ENCODE measurements around the gene HPCAL1. TPM values are rescaled to one million over a fixed set of nuclear protein-coding genes. Genes with fewer than 3 reads are reported as not detected.
"Not testable (repeated sequence)": the region's sequence is repeated elsewhere in the genome, so short reads cannot be mapped to it uniquely, and the experiment has no call there.

The HPCAL1 gene
- polyA plus RNA-seq, 3 donors: 20.4 to 37.3 (median 28.5) TPM

GRCh38 chr2:10278763-10279471 is 23.8 kb upstream of the HPCAL1 start:
- no peak for DNase-seq (ENCODE audit: extremely low read depth in 1 of 11, low read depth in 9 of 11, low spot score in 4 of 11)

DNA sequence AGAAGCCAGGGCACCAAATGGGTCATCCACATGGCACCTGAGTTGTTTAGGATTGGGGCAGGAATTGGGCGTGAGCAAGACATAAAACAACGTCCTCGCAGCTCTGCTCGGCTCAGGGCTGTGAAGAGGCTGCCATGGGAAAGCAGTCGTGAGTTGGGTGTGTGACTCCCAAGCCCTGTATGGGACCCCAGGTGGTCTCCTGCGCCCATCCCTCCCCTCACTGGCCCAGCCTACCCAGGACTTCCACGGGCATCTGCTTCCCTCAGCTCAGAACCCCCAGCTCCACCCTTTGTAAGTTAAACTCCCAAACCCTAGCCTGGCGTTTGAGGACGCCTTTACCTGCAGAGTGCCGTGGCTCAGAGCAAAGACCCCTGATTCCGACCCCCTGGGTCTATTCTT is 23.2 kb upstream of the HPCAL1 start:
- no peak for DNase-seq (ENCODE audit: extremely low read depth in 1 of 11, low read depth in 9 of 11, low spot score in 4 of 11)

GRCh38 chr2:10279946-10280463 is 22.7 kb upstream of the HPCAL1 start:
- no peak for DNase-seq (ENCODE audit: extremely low read depth in 1 of 11, low read depth in 9 of 11, low spot score in 4 of 11)

- no peak for DNase-seq (ENCODE audit: extremely low read depth in 1 of 11, low read depth in 9 of 11, low spot score in 4 of 11)
Observed at GRCh38 chr2:10281891-10282290, 20.8 kb upstream of the HPCAL1 start.

- no peak for DNase-seq (ENCODE audit: extremely low read depth in 1 of 11, low read depth in 9 of 11, low spot score in 4 of 11)
Observed at GRCh38 chr2:10282611-10283105, 20.0 kb upstream of the HPCAL1 start.

- no peak for DNase-seq (ENCODE audit: extremely low read depth in 1 of 11, low read depth in 9 of 11, low spot score in 4 of 11)
Observed at GRCh38 chr2:10283106-10284062, 19.3 kb upstream of the HPCAL1 start.

GRCh38 chr2:10284108-10284870 is 18.4 kb upstream of the HPCAL1 start:
- no peak for DNase-seq (ENCODE audit: extremely low read depth in 1 of 11, low read depth in 9 of 11, low spot score in 4 of 11)

DNA sequence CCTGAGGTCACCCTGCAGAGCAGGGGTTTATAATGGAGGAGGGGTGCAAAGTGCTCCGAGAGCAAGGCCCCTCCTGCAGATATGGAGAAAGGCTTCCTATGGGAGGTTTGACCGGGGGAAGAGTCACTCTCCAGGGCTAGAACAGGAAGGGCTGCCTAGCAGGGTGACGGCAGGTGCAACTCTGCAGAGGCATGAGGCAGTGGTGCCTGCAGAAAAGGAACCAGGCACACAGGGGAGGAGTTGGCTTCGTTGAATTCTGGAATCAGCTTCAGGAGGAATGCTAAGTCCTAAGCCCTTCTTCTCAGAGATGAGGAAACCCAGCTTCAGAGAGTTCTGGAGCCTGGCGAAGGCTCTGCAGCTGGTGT is 17.5 kb upstream of the HPCAL1 start:
- no peak for DNase-seq (ENCODE audit: extremely low read depth in 1 of 11, low read depth in 9 of 11, low spot score in 4 of 11)

- no peak for DNase-seq (ENCODE audit: extremely low read depth in 1 of 11, low read depth in 9 of 11, low spot score in 4 of 11)
Observed at GRCh38 chr2:10285556-10286198, 17.0 kb upstream of the HPCAL1 start.

DNA sequence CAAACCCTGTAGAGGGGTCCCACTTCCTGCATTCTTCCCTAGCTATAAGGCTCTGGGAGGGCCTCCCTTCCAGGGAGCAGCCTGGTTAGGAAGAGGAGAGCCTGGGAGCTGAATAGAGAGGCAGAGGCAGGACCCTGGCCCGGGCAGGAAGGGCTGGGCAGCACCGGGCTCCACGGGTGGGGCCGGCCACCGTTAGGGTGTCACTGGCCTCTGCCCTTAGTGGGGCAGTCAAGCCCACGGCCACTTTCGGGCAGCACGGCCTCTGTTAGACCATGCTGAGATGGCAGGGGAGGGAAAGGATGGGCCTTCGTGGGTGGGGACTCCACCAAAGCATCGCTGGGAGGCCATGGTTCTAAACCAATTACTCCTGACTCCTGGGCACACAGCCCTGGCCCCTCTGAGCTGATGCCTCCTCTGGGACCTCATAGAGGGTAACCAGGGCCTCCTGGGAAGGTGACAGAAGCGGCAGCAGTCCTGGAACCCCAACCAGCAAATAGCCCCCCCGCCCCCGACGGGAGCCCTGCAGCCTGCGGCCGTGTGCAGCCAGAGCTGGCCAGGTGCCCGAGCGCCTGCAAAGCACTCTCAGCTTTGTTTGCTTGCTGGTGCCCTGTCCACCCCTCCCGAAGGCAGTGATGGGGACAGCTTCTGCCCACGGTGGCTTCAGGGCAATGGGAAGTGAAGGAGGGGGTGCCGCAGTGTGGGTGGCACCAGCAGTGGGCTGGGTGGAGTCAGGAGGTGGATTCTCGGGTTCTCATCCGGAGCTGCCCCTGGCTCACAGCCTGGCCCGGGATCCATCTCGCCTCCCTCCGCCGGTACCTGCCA is 16.3 kb upstream of the HPCAL1 start:
- DNase-seq (ENCODE audit: extremely low read depth in 1 of 11, low read depth in 9 of 11, low spot score in 4 of 11): no peak

DNA sequence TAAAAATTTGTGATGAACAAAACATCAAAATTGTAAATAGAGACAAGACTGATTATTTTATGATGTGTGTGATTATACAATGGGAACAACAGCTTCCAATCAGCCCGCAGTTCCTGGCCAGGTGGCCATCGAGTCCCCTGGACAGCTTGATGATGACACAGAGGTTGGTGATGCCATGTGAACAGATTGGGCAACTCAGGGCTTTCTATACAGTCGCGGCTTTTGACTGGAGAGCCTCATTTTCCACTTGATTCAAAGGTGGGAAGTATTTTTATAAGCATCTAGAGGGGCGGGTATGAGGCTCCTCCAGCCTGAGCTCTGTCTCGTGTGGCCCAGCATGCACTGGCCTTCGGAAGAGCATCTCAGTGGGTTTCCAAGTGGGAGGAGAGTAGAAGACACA is 14.9 kb upstream of the HPCAL1 start:
- no peak for DNase-seq (ENCODE audit: extremely low read depth in 1 of 11, low read depth in 9 of 11, low spot score in 4 of 11)

- no peak for DNase-seq (ENCODE audit: extremely low read depth in 1 of 11, low read depth in 9 of 11, low spot score in 4 of 11)
Observed at GRCh38 chr2:10288606-10289005, 14.1 kb upstream of the HPCAL1 start.

DNA sequence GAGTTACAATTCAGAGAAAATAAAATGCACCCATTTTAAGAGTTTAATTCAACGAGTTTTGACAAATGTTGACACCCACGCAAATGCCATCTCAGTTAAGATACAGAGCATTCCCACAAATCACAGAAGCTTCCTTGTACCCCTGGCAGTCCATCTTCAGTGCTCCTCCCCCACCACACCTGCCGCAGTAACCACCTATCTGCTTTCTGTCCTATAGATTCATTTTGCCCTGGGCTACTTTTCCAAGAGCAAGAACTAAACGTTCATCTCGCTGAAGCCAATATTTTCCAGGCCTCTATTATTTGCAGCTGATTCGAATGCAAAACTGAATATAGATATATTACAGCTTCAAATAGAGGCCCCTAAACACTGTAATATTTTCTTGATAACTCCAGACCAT is 13.4 kb upstream of the HPCAL1 start:
- DNase-seq (ENCODE audit: extremely low read depth in 1 of 11, low read depth in 9 of 11, low spot score in 4 of 11): no peak

DNA sequence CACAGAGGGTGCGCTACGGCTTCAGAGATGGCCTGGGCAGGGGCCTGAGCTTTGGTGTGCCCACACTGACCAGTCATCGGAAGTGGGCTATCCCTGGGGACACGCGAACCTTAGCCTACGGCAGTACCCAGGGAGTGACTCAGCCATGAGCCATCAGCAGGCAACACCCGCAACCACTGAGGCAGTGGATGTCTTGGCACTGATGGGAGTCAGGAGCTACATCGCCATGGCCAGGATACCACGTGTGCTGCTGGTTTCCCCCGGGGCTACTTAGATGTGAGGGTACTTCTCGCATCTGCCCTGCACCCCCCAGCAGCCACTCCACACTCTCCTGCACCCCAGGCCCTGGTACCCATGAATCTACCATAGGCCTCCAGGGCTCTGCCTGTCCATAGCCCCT is 12.8 kb upstream of the HPCAL1 start:
- no peak for DNase-seq (ENCODE audit: extremely low read depth in 1 of 11, low read depth in 9 of 11, low spot score in 4 of 11)

GRCh38 chr2:10291376-10291775 is 11.3 kb upstream of the HPCAL1 start:
- DNase-seq (ENCODE audit: extremely low read depth in 1 of 11, low read depth in 9 of 11, low spot score in 4 of 11): not testable (repeated sequence)

DNA sequence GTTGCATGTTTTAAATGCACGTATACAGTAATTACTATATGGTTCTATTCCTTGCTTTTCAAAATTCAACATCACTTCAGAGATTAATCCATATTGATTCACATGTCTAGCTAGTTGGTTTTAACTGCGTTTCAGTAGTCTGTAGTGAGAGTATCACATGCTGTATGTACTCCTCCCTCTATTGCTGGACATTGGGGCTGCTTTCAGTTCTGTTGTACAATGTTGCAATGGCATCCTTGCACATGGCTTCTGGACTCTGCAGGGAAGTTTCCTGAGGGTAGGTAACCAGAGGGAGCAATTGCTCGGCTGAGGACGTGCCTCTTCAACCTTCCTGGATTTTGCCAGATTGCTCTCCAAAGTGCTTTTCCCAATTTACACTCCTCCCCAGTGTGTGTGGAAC is 10.7 kb upstream of the HPCAL1 start:
- DNase-seq (ENCODE audit: extremely low read depth in 1 of 11, low read depth in 9 of 11, low spot score in 4 of 11): no peak

- DNase-seq (ENCODE audit: extremely low read depth in 1 of 11, low read depth in 9 of 11, low spot score in 4 of 11): no peak
Observed at GRCh38 chr2:10293603-10294002, 9.1 kb upstream of the HPCAL1 start.

DNA sequence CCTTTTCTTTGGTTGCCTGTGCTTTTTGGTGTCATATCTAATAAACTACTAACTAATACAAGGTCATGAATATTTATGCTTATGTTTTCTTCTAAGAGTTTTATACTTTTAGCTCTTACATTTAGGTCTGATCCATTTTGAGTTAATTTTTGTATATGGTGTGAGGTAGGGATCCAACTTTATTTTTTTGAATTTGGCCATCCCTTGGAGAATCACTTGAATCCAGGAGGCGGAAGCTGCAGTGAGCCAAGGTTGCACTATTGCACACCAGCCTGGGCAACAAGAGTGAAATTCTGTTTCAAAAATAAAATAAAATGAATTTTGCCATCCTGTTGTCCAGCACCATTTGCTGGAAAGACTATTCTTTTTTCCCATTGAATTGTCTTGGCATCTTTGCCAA is 8.6 kb upstream of the HPCAL1 start:
- no peak for DNase-seq (ENCODE audit: extremely low read depth in 1 of 11, low read depth in 9 of 11, low spot score in 4 of 11)
